Stimulated activated CD4-positive, alpha-beta T cell treated with anti-CD3 and anti-CD28 coated beads, Interleukin-1b, Interleukin-23, amount 100 ng/mL, for 48 hours (primary cell): ENCODE results near the gene PDGFB.

Experiments
- DNase-seq: peaks from one replicate; pipeline ENCODE4 v3.0.0-alpha.2; 2020

PDGFB gene

DNA sequence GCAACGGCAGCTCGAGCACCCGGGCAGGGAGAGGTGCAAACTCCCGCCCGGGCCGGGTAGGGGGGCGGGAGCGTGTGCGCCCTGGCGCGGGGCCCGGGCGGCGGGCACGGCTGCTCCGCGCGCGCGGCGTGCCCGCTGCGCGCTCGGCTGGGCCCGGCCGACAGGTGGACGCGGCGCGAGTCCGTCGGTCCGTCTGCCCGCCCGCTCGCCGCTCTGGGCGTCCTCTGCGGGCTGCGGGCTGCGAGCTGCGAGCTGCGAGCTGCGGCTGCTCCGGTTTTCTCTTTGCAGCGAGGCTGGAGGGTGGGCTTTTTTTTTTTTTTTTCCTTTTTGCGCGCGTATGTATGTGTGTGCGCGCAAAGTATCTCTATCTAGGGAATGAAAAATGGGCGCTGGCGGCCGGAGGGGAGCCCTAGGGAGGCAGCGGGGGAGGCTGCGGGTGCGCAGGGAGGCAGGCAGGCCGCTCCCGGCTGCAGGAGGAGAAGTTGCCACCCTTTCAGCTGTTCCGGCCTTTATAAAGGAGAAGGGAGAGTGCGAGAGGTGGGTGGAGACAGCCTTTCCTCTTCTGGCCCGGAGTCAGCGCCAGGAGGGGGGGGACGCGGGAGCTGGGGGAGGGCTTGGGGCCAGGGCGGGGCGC is at the start of gene PDGFB:
Gene PDGFB, minus strand, starts transcription at position 487 of the 634 bp plus-strand sequence. CDS start 1,019 bp downstream, outside the sequence.
- DNase-seq: no peak

DNA sequence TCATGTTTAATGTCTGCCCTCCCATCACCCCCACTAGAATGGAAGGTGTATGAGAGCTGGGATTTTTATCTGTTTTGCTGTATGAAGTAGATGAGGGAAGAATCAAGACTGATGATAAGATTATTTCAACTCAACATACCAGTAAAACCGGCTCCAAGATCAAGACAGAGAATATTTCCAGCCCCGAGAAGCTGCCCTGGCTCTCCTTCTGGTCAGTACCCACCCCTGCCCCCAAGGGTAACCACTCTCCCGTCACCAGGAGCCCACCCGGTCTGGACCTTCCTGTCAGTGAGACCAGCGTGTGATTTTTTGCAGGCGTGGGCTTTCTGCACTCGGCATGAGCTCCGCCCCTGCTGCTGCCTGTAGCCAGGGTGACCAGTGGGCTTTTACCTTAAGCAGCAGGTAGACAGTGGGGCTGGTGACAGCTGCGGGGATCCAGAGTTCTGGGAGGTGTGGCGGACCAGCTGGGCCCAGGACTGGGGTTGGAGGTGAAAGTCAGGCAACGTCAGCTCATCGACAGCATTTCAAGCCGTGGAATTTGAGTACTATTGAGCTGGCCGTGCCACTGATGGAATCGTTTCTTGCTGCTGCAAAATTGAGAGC is 49.1 kb upstream of the PDGFB start:
- DNase-seq: no peak

DNA sequence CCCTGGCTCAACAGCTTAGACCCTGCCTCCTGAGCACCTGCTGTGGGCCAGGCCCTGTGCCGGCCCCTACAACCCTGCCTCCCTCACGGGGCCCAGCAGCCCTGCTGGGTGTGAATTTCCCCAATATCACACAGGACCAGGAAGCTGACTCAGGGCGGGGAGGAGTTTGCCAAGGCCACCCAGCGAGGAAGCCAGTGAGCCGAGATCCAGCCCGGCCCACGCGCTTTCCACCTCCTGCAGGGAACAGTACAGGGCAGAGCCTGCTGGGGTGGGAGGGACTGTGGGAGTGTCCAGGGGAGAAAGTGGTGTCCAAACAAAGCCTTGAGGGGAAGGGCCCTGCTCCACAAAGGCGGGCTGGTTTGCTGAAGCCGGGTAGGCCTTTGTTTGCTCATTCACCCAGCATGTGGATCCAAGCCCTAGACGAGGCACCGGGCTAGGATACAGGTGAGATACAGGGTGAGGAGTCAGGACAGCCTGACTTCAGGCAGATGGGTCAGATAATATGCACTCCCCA is 47.8 kb upstream of the PDGFB start:
- no peak for DNase-seq

DNA sequence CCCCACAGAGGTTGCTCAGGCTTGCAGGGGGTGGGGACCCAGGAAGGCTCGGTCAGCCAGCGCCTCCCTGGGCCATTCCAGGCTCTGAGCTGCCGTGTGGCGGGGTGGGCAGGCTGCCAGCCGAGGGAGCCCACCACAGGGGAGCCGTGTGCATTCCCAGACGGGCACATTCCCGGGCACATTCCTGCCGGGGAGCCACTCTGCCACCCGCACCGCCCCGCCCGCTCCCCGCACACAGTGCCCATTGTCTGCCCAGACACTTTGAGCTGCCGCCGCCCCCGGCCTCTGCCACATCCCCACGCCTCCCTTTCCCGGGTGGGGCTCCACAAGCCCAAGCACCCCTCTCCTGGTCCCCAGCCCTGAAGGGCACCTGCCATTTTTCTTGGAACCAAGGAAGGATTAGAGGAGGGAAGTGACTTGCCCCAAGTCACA is 47.3 kb upstream of the PDGFB start:
- DNase-seq: no peak

DNA sequence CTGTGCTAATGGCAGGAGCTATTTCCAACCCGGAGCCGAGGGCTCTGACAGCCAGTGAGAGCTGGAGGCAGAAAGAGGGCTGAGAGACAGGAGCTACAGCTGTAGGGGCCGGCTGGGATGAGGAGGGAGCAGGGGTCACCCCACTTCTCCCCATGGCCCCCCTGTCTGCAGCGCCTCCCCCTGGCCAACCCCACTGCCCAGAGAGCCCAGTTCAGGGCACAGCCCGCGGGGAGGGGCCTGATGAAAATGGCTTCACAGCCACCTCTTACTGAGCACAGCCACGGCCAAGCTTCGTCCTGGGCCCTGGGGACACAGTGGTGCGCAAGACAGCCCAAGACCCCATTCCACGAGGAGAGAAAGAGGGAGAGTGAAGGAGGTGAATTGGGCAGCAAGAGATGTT is 46.7 kb upstream of the PDGFB start:
- DNase-seq: no peak

DNA sequence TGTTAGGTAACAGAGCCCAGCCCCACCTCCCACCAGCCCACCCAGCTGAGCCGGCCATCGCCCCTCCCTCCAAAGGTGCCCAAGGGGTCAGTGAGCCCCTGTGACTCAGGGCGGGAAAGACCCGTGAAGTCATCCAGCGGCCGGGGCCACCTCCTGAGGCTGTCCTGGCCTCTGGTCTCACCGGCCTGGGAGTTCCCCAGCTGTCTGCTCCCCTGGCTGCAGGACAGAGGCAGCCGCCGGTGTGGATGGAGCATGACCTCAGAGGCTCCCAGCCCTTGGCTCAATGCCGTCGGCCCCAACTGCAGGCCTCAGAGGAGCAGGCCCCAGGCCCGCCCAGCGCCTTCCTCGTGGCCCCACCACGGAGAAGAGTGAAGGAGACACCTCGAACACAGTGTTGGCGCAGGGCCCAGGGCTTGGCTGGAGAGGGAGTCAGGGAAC is 46.0 kb upstream of the PDGFB start:
- no peak for DNase-seq

DNA sequence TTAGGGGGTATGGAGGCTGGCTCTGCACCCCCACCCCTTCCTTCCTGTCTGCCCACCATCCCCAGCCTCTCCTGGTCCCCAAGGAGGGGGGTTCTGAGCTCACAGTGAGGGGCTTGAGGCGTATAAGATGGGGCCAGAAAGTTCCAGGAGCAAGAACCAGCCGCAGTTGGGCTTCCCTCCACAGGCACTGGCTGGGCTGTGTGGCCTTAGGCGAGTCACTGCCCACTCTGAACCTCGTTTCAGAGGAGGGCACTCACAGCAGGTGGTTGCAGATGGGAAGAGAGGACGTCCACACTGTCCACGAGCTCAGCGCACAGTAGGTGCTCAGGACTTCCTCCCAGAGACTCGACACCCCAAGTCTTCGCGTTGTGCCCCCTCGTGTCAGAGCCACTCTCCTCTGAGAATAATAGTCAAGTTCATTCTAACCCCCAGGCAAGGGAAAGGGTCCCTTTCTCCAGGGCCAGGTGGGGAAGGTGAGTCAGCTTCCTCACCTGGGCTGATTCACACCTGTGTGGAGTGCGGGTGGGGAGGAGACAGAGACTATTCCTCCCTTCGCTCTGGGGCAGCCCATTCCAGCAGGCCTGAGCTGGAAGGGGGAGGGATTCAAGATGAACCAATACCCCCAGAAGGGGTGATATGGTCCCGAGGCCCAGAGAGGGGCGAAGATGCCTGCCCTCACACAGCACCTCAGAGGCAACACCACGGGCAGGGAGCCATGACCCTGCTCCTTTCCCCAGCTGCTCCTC is 45.4 kb upstream of the PDGFB start:
- no peak for DNase-seq

DNA sequence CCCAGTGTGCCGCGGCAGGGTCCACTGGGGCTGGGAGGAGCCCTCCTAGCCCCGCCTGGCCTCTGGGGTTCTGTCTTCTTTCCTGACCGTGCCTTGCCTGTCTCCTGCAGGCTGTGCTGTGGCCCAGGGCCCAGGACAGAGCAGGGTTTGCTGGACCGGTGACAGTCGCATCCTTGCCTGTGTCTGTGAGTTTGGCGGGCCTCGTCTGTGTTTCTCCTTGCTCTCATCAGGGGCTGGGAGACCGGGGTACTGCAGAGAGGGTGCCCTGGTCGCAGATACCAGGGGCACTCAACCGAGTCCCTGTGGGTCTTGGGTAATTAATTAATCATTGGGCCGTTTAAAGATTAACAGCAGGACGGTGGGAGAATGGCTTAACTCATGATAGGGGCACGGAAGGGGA is 44.8 kb upstream of the PDGFB start:
- DNase-seq: no peak

DNA sequence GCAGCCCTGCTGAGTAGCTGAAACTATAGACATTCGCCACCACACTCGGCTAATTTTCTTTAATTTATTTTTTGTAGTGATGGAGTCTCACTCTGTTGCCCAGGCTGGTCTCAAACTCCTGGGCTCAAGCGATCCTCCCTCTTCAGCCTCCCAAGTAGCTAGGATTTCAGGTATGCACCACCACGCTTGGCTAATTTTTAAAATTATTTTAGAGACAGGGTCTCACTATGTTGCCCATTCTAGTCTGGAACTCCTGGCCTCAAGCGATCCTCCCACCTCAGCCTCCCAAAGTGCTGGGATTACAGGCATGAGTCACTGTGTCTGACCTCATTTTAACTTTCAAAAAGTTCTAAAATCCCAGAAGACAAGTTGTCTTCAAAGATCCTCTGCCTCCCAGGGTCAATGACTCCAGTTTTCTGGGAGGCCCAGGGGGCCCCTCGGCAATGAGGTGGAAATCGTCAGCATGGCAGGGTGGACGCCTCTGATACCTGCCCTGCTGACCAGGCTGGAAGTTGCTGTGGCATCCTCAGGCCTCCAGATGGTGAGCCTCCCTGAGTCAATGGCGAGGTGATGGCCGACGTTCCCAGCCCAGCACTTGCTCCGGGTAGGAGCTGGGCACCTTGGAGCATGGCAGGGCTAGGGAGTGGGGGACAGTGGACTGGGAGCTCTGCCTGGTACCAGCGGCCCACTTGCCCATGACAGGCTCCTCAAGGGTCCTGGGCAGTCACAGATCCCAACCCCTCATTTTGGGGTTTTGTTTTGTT is 43.5 kb upstream of the PDGFB start:
- DNase-seq: no peak

DNA sequence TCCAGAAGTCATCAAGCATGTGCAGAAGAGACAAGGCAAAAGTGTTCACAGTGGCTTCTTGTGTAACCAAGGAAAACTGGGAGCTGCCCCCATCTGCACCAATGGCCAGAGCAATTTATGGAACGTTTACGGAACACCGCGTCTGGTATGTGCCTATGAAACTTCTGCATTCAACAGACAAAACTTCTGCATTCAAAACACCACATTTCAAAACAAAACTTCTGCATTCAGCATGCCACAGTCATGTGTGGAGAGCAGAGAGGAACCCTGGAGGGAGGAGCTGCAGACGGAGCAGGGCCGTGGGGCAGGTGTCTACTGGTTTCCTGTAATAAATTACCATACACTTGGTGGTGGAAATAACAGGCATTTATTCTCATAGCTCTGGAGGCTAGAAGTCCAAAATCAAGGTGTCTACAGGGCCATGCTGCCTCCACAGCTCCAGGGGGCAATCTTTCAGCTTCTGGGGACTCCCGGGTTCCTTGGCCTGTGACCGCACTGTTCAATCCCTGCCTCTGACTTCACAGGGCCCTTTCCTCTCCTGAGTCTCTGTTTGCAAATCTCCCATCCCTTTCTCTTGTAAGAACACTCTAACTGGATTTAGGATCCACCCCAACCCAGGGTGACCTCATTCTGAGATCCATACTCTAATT is 42.4 kb upstream of the PDGFB start:
- DNase-seq: no peak

DNA sequence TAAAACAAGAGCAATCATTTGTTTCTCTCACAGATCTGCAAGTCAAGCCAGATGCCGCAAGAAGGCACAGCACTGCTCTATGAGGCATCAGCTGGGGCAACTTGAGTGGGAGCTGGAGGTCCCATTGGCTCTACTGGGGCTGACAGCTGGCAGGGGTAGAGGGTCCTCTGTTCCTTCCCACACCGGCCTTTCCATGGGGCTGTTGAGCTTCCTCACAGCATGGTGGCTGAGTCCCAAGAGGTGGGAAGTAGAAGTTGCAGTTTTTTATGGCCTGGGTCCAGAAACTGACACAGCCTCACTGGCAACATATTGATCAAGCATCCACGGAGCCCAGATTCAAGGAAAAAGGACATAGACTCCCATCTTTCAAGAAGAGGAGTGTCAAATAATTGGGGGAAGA is 40.2 kb upstream of the PDGFB start:
- DNase-seq: no peak

DNA sequence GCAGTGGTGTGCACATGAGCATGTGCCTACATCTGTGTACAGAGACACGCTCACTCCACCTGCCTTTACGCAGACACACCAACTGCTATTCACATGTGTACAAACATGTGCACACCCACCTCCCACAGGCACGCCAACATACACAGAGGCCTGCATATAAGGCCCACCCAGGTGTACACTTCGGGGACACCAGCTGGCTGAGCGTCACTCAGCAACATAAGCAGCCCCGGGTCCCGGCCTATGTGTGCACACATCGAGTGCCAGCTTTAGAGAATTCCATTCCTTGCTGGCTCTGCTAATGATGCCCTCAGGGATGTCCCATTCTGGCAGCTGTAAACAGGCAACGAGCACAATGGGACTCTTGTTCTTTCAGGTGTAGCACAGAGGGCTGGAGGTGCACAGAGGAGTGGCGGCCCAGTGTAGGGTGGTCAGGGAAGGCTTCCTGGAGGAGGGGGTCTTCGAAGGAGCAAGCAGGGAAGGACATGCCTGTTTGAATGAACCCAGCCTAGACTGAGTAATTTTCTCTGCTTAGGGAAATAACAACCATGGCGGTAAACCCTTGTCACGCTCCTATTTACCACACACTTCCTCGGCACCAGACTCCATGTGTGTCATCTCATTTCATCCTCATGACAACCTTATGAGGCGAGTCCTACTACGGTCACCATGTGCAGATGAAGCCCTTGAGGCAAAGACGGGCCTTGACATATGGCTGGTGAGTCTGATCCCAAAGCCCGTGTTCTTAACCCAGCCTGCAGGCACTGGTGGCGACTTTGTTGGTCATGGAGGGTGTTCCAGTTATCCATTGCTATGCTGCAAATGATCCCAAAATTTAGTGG is 39.6 kb upstream of the PDGFB start:
- no peak for DNase-seq

DNA sequence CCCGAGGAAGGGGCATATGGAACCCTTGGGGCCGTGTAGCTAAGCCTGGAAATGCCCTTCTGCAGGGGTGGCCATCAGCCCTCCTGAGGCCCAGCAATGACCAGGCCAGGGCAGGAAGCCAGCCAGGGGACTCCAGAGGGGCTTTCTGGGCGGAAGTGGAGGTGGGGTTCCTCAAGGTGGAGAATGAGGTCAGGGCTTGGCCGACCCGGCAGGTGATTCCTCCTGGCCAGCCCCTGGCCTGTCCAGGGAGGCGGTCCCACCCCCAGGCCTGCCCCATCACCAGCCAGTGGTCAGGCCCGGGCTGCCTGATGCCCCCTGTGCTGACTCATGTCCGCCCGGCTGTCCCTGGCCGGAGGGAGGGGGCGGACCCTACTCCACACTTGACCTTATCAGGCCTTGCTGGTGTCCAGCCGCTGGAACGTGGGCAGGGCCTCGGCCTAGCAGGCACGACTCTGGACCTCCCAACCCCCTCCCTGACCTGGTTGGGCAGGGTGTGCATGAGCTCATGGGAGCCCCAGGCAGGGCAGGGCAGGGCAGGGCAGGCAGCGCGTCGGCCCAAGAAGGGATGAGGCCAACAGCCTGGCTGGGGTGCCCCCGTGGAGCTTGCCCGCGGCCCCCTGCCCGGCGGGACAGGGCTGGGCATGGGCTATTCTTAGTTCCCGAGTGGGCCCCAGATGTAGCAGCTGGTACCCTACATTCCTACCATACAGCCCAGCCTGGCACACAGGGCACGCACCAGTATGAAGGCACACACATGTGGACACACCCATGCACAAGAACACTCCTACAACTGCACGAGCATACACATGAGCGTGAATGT is 38.8 kb upstream of the PDGFB start:
- no peak for DNase-seq

DNA sequence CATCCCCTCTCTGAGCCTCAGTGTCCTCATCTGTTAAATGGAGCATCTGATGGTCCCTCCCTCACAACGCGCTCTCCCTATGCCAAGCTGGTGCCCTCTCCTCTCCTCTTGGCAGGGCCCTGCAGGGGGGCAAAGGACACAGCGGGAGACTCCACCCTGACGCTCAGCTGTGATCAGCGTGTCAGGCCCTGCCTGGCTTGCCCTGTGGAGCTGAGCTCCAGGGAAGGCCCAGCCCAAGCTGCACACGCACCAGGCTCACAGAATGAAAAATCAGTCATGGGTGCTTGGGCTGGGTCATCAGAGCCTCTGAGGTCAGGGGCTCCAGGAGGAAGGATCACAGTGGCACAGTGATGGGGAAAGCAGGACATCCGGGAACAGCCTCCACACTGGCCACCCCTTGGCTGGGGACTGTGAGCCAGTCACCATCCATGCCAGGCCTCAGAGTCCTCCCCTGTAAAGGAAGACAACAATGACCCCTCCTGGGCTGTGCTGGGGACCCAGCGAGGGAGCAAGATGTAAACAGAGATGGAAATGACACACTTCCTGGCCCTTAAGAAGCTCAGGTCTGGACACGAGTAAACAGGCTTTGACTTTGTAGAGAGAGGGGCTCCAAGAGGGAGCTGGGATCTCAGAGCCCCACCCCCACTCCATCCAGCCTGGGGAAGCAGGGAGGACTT is 38.0 kb upstream of the PDGFB start:
- DNase-seq: no peak

DNA sequence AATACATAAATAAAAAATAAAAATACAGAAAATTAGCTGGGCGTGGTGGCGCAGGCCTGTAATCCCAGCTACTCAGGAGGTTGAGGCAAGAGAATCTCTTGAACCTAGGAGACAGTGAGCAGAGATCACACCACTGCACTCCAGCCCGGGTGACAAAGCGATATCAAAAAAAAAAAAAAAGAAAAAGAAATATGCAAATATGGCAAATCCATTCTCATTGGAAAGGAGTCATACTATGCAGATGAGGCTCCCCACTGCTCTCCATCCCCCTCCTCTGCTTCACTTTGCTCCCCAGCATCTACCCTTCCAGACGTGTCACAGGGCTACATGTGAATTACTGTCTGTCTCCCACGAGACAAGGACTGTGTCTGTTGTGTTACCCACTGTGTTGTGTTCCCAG is 36.3 kb upstream of the PDGFB start:
- DNase-seq: no peak

DNA sequence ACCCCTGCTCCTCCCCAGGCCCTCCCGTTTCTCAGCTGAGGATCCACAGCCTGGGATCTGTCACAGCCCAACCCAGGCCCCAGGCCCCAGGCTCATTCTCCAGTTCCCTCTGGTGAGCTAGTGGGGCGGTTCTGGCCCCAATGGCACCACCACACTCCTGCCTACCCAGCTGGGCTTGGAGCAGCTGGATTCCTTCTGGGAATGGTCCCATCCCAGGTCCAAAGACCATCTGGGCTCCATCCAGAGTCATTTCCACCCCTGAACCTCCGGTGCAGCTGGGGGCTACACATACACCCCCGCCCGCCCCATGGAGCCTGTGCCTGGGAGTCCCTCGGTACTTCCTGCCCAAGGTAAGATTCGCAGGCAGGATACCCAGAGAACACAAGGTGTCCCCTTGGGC is 35.5 kb upstream of the PDGFB start:
- no peak for DNase-seq

DNA sequence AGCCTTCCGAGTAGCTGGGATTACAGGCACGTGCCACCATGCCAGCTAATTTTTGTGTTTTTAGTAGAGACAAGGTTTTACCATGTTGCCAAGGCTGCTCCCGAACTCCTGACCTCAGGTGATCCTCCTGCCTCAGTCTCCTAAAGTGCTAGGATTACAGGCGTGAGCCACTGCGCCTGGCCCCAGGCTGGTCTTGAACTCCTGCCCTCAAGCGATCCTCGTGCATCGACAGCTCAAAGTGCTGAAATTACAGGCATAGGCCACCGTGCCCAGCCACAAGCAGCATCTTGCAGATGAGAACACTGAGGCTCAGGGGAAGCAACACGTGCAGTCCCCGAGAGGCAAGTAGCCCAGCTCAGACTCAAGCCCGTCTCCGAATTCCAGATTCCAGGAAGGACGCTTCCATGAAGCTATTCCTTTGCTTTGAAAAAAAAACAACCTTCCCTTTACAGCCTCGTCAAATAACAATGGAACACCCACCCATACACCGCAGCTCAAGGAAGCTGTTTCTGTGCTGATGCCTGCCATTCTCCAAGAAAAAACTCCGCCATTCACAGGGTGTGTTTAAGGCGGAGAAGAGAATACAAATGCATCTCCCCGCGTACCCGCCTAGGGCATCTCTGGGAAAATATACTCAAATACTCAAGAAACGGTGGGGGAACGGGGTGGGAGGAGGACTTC is 34.5 kb upstream of the PDGFB start:
- DNase-seq: no peak

DNA sequence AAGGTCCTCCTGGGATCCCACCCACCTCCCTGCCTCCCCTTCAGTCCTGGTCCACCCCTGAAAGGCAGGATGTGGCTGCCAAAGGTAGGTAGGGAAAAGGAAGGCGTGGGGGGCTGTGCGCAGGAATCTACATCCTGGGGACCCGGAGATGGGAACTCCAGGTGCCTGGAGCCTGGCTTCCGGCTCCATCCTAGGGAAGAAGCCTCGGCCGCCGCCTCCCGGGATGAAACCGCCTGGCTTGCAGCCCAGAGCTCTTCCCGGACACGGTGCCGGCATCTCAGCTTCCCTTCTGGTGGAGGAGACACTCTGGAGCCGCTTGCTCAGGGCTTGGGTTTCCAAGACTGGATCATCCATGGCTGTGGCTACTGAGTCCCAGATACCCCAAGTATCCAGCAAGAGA is 33.3 kb upstream of the PDGFB start:
- no peak for DNase-seq

DNA sequence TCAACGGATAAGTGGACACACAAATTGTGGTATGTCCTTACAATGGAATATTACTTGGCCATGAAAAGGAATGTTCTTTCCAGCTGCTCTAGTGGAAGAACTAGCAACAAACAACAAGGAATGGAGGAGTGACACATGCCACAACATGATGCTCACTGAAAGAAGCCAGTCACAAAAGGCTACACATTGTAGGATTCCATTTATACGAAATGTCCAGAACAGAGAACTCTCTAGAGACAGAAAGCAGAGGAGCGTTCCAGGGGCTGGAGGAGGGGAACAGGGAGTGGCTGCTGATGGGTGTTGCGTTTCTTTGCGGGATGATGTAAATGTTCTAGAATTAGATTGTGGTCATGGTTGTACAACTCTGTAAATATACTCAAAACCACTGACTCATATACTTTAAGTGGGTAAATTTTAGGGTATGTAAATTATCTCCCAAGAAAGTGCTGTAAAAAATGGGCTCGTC is 32.4 kb upstream of the PDGFB start:
- DNase-seq: no peak
